Activated T-cell treated with anti-CD3 and anti-CD28 coated beads, Interleukin-2, amount 50 U/mL, for 72 hours (primary cell): ENCODE data around the gene DIMT1. TPM values are rescaled to one million over a fixed set of nuclear protein-coding genes. Genes with fewer than 3 reads are reported as not detected.

Source experiments
- ATAC-seq, 2 donors: fragments of 150-1000 bp; cut with Tn5 transposase; replicated peaks in 1 of 2; 2 replicates each; pipeline ENCODE4 v1.10.0; 2021; ENCODE audit warnings: moderate library complexity in 2 of 2, mild to moderate bottlenecking in 1 of 2
- DNase-seq, 2 donors: peaks; one replicate each; pipeline ENCODE4 v3.0.0; 2021 to 2022; ENCODE audit warnings: mixed read lengths in 1 of 2
- H3K27ac Mint-ChIP-seq: one replicate; pipeline ENCODE4 v1.8.0; 2022; ENCODE audit warnings: mild to moderate bottlenecking, moderate library complexity, mixed read lengths
- H3K27me3 Mint-ChIP-seq: one replicate; pipeline ENCODE4 v1.8.0; 2022; ENCODE audit warnings: low read depth, mixed read lengths
- H3K36me3 Mint-ChIP-seq, 2 donors: one replicate each; pipeline ENCODE4 v1.8.0; 2022; ENCODE audit warnings: mixed read lengths in 2 of 2, mild to moderate bottlenecking in 1 of 2; ENCODE audit not compliant: insufficient read depth in 2 of 2
- H3K4me1 Mint-ChIP-seq: one replicate; pipeline ENCODE4 v1.8.0; 2022; ENCODE audit warnings: low read depth, mixed read lengths
- H3K4me3 Mint-ChIP-seq, 2 donors: one replicate each; pipeline ENCODE4 v1.8.0; 2022; ENCODE audit warnings: mild to moderate bottlenecking in 2 of 2, mixed read lengths in 2 of 2, moderate library complexity in 2 of 2
- H3K9me3 Mint-ChIP-seq, 2 donors: one replicate each; pipeline ENCODE4 v1.8.0; 2022; ENCODE audit warnings: mixed read lengths in 2 of 2
- total RNA-seq, 2 donors: library from RNA; stranded (reverse); gene quantifications; one replicate each; pipeline ENCODE4 v1.2.3, GENCODE V29; 2022

Gene DIMT1
- total RNA-seq, 2 donors from 2014 or later: 35.3 to 42.0 TPM

DNA sequence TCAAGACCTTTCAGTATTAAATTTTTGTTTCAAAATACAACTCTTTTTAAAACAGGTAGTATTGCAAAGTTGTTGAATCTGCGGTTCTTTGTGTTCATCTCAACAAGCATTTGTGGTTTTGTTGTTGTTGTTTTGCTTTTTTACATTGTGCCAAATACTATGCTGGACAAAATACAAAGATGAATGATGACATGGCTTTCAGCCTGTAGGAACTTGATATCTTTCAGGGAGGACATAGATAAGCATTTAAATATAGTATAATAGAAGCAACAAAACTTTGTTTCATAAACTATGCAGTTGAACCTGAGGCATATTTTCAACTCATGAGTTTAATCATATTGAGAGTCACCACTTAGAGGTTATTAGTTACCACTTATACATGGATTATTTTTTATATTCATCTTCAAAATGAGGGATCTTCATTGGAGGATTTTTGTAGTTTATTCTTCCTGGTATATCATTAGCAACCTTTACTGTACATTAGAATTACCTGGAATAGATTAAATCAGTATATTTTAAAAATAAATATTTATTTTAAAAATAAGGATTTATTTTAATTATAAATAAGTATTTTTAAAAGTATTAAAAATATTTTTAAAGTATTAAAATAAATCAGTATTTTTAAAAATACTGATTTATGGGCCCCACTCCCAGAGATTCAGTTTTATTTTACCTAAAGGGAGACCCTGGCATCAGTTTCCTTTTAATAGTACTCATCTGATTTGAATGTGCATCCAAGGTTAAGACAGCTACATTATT lies 54.8 kb downstream of the DIMT1 start:
- peak overlapping the region; percentile 88 for H3K27ac Mint-ChIP-seq
- DNase-seq: no peak
- no peak overlapping the region for H3K4me3 Mint-ChIP-seq

DNA sequence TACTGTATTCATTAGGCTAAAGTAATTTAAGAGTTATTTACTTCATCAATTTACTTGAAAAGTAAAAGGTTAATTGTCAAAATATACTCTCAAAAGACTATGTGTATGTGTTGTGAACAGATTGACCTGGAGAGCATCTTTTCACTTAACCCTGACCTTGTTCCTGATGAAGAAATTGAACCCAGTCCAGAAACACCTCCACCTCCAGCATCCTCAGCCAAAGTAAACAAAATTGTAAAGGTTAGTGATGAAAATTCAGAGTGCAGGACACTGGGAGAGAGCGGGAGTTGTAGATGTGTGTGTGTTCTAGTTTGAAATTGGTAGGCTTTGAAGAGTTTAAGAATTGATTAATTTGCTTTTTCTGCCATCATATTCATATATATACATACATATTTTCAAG lies 55.8 kb downstream of the DIMT1 start:
- peaks cover 33% of the 10 kb centered on the region for H3K4me1 Mint-ChIP-seq
- DNase-seq: no peak

More for the DNA sequence above, 54.8 kb downstream of the DIMT1 start:
- Mint-ChIP-seq H3K9me3 (no peaks in the 10 kb centered on the region), H3K4me1 (peaks cover 28% of the 10 kb centered on the region), H3K27me3 (no peaks in the 10 kb centered on the region), H3K36me3 (peaks cover 0 to 22% of the 10 kb centered on the region in 2 donors)
- no peak for ATAC-seq

GRCh38 chr5:62346748-62347147 lies 57.0 kb downstream of the DIMT1 start:
- no peak for ATAC-seq
- Mint-ChIP-seq H3K27me3 (no peaks in the 10 kb centered on the region), H3K4me3 (no peak overlapping the region), H3K27ac (no peak overlapping the region), H3K4me1 (peaks cover 37% of the 10 kb centered on the region), H3K36me3 (peaks cover 2 to 12% of the 10 kb centered on the region in 2 donors), H3K9me3 (no peaks in the 10 kb centered on the region)
- DNase-seq: no peak

More for the DNA sequence above, 55.8 kb downstream of the DIMT1 start:
- H3K36me3 Mint-ChIP-seq: peaks cover 2 to 19% of the 10 kb centered on the region in 2 donors
- no peak overlapping the region for H3K4me3 Mint-ChIP-seq
- ATAC-seq: no peak
- peak overlapping the region; percentile 80 for H3K27ac Mint-ChIP-seq
- H3K27me3 Mint-ChIP-seq: no peaks in the 10 kb centered on the region
- no peaks in the 10 kb centered on the region for H3K9me3 Mint-ChIP-seq

DNA sequence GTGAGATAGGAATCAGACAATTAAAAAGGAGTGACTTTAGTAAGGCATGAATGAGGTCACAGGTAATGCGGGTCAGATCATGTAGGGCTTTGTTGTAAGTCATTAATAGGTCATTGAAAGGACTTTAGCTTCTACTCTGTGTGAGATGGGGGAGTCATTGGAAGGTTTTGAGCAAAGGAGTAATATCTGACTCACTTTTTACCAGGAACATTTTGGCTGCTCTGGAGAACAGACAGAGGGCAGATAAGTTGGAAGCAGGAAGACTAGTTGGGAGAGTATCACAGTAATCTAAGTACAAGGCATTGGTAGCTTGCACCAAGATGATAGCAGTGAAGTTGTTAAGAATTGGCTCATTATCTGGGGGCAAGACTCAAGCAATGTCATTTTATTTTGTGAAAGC lies 60.3 kb downstream of the DIMT1 start:
- ATAC-seq: no peak
- no peaks in the 10 kb centered on the region for H3K9me3 Mint-ChIP-seq
- H3K4me3 Mint-ChIP-seq: peak overlapping the region in 1 of 2 donors; percentile 61
- no peaks in the 10 kb centered on the region for H3K27me3 Mint-ChIP-seq
- no peak for DNase-seq
- peaks cover 60% of the 10 kb centered on the region for H3K4me1 Mint-ChIP-seq
- peaks cover 5 to 10% of the 10 kb centered on the region in 2 donors for H3K36me3 Mint-ChIP-seq
- peak overlapping the region; percentile 92 for H3K27ac Mint-ChIP-seq

DNA sequence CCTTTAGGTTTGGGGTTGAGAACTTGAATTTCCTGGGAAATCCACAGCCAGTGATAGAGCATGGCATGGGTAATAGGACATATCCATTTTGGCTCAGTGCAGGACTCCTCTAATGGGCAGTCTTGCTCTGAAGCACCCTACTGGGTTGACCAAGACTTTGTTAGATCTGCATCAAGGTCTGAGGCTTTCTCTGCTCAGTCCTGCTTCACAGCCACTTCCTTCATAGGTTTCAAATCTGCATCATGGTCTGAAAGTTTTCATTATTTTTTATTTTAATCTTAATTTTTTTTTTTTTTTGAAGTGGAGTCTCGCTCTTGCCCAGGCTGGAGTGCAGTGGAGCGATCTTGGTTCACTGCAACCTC lies 61.2 kb downstream of the DIMT1 start:
- Mint-ChIP-seq H3K4me1 (peaks cover 62% of the 10 kb centered on the region), H3K36me3 (peaks cover 5 to 10% of the 10 kb centered on the region in 2 donors), H3K27ac (peak overlapping the region; percentile 96), H3K9me3 (no peaks in the 10 kb centered on the region), H3K27me3 (no peaks in the 10 kb centered on the region), H3K4me3 (peak overlapping the region in 1 of 2 donors; percentile 88)
- DNase-seq (no peak), ATAC-seq (peak; percentile 6 to 7)

DNA sequence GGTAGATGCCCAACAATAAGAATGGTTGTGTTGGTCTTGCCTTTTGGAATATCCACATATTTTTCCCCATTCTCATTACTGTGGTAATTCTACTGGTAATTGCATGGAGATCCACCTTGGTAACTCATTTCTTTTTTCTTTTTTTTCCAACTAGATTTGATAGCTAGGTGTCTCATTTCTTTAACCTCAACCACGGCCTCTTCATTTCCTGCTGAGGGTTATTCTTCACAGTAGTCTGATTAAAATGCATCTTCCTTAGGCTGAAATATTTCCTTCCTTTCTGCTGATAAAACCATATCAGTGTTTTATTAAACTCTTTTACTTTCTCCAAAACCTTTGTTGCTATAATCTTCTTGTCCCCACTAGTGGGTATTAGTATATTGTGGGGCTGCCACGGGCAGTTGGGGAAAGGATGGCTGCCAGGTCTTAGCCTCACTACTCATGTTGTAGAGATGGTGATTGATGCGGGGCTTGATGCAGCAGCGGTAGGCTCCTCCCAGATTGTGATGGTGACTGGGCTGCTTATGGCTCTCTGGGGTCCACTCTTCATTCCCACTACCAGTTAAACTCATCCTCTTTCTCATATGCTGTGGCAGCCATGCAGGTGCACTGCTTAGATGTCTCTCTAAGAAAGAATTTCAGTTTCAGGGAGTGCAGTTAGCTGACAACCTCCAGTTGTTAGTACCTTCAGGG lies 61.8 kb downstream of the DIMT1 start:
- no peaks in the 10 kb centered on the region for H3K27me3 Mint-ChIP-seq
- H3K36me3 Mint-ChIP-seq: peaks cover 5 to 9% of the 10 kb centered on the region in 2 donors
- peak overlapping the region; percentile 96 for H3K27ac Mint-ChIP-seq
- ATAC-seq (peak; percentile 65 to 71), DNase-seq (peak; percentile 11 to 21)
- H3K9me3 Mint-ChIP-seq: no peaks in the 10 kb centered on the region
- H3K4me1 Mint-ChIP-seq: peaks cover 65% of the 10 kb centered on the region
- H3K4me3 Mint-ChIP-seq: peak overlapping the region; percentile 72 to 88

DNA sequence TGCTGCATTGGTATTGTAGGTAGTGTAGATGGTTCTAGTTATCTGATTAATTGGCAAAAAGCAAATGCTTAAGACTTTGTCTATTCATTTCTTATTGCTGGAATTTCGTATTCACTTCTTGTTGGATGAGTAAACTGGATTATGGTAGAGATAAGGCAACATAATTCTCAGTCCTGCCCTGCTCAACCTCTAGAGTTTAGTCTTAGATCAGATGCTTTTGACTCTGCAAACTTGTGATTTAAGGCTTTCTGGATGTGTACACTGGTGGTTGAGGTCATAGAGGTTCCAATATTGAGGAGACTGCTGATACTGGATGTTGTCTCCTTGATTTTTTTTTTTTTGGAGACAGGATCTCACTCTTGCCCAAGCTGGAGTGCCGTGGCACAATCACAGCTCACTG lies 62.7 kb downstream of the DIMT1 start:
- ATAC-seq (peak; percentile 61 to 73), DNase-seq (no peak)
- peaks cover 5 to 8% of the 10 kb centered on the region in 2 donors for H3K36me3 Mint-ChIP-seq
- no peaks in the 10 kb centered on the region for H3K27me3 Mint-ChIP-seq
- H3K27ac Mint-ChIP-seq: peak overlapping the region; percentile 96
- no peaks in the 10 kb centered on the region for H3K9me3 Mint-ChIP-seq
- peak overlapping the region; percentile 72 to 88 for H3K4me3 Mint-ChIP-seq
- peaks cover 65% of the 10 kb centered on the region for H3K4me1 Mint-ChIP-seq

DNA sequence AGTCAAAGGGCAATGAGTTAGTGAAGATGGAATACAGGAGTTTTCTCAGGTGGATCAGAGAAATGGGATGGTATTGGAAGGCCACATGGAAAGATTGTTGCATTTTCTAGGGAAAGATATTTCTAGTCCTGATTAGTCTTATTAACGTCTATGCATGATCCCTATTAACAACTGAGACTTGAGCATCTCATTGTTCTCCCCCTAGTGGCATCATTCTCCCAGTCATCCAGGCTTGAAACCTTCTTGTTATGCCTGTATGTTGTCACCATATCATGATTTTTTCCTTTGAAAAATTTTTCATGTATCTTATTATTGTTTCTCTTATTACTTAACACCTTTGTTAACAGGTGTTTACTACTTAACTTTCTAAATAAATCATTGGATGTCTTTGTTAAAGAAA lies 63.3 kb downstream of the DIMT1 start:
- Mint-ChIP-seq H3K27me3 (no peaks in the 10 kb centered on the region), H3K4me3 (peak overlapping the region in 1 of 2 donors; percentile 23), H3K9me3 (no peaks in the 10 kb centered on the region), H3K4me1 (peaks cover 65% of the 10 kb centered on the region), H3K36me3 (peaks cover 5 to 8% of the 10 kb centered on the region in 2 donors), H3K27ac (no peak overlapping the region)
- no peak for DNase-seq
- no peak for ATAC-seq

Other genes with a start within 250 kb of the DIMT1 start
- 100 to 1,000 TPM; 158 to 193 TPM for gene KIF2A, start 97.7 kb downstream of the DIMT1 start, total RNA-seq
- gene IPO11, start 8.9 kb upstream of the DIMT1 start, total RNA-seq: 10 to 100 TPM; 26.6 to 39.7 TPM
- gene LRRC70, start 174.9 kb upstream of the DIMT1 start, total RNA-seq: 1 to 10 TPM in 1 of 2 donors, under 1 TPM in 1; 0.86 to 1.5 TPM